Cerebellar nuclear complex (tissue), 1 donor: ENCODE measurements around the gene ROPN1B.

Experiments used
- DNase-seq, 2 experiments: peaks; one replicate each; lab custom pipeline; 2025; lab: John Stamatoyannopoulos, UW

Gene ROPN1B

GRCh38 chr3:126031981-126032471 lies 63.0 kb downstream of the ROPN1B start:
- no peak for DNase-seq
